Urothelium cell line (cell line): ENCODE data around the gene NIPAL4.
A peak's percentile ranks its signal among the peaks of the same experiment; 100 is the strongest.
"Not testable (repeated sequence)": the region's sequence is repeated elsewhere in the genome, so short reads cannot be mapped to it uniquely, and the experiment has no call there.

Source experiments
- DNase-seq: peaks from one replicate; pipeline ENCODE4 v3.0.0; 2011; ENCODE audit warnings: low spot score, mixed read lengths
- FAIRE-seq: peaks from 2 replicates; lab custom pipeline; 2011; peaks lifted over from hg19 to GRCh38; lab: Jason Lieb, UNC

NIPAL4 gene

GRCh38 chr5:157459715-157460599 is at the start of gene NIPAL4:
TSS of gene NIPAL4 (plus strand) at chr5:157460213. CDS start at chr5:157460321, 108 bp downstream.
- FAIRE-seq, result no peak

DNA sequence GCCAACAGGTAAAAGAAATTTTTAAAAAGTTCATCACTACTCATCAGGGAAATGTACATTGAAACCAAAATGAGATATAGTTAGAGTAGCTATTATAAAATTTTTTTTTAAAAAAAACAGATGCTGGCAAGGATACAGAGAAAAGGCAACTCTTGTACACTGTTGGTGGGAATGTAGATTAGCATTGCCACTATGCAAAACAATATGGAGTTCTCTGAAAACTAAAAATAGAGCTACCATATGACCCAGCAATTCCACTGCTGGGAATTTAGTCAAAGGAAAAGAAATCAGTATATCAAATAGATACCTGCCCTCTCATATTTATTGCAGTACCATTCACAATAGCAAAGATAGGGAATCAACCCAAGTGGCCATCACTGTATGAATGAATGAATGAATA is 44.2 kb upstream of the NIPAL4 start:
- no peak for DNase-seq

More at GRCh38 chr5:157459715-157460599, at the start of gene NIPAL4:
- peak; percentile 57 for DNase-seq

DNA sequence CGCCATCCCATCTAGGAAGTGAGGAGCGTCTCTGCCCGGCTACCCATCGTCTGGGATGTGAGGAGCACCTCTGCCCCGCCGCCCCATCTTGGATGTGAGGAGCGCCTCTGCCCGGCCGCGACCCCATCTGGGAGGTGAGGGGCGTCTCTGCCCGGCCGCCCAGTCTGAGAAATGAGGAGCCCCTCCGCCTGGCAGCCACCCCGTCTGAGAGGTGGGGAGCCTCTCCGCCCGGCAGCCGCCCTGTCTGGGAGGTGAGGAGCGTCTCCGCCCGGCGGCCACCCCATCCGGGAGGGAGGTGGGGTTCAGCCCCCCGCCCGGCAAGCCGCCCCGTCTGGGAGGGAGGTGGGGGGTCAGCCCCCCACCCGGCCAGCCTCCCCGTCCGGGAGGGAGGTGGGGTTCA is 40.5 kb upstream of the NIPAL4 start:
- DNase-seq, FAIRE-seq: not testable (repeated sequence)

More for the DNA sequence above, 44.2 kb upstream of the NIPAL4 start:
- FAIRE-seq, result no peak

- not testable (repeated sequence) for FAIRE-seq, DNase-seq
Measured at GRCh38 chr5:157429920-157430319, 30.1 kb upstream of the NIPAL4 start.

DNA sequence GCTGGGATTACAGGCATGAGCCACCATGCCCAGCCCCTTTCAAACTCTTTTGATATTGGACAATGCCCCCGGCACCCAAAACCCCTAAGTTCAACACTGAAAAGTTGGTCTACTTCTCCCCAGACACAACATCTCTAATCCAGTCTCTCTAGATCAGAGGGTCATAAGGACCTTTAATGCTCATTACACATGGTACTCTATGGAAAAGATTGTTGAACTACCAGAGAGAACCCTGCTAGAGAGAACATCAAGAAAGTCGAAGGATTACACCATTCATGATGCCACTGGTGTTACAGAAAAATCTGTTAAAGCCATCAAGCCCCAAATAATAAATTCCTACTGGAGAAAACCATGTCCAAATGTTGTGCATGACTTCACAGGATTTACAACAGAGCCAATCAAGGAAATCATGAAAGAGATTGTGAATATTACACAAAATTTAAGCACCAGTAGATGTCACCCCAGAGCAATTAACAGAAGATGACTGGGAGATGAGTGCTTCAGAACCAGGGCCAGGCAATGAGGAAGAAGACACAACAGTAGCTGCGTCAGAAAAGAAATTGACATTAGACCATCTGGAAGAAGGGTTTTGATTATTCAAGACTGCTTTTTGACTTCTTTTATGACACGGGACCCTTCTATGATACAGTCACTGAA is 28.3 kb upstream of the NIPAL4 start:
- DNase-seq (peak; percentile 44), FAIRE-seq (no peak)

DNA sequence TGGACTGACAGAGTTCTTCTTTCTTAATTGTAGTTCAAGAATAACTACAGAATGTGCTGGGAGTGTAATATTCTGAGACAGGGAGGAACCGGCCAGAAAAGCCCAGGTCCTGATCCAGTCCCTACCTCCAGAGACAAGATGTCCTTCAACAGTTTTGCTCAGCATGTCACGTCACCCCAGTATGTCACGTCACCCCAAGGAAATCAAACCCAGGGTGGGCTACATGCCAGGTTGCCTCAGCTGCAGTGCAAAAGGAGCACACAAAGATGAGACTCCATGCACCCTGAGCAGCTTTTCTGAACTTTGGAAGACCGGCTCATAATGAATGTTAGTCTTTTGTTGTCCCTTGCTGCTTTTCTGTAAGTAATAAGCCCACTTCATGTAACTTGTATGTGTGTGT is 25.9 kb upstream of the NIPAL4 start:
- FAIRE-seq (no peak), DNase-seq (no peak)

DNA sequence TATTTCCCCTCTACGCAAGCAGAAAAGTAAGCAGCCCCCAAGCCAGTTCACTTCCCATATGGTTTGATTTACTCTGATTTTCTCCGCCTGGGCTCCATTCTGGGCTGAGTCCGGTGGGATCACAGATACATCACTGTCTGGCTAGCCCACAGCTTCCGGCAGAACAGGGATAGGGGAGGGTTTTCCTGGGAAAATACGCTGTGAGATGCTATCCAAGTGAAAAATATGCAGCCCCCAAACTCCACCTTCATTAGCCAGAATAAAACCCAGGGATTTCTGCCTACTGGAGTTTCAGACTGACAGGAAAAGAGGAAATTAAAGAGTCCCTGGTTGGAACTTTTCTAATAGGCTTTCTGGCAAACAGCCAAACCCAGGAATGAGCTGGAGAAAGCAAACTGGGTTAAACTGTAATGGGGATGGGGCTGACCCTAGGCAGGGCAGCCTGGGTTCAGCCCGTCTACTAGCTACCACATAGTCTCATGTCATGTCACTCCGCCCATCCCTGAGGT is 16.9 kb upstream of the NIPAL4 start:
- FAIRE-seq (no peak), DNase-seq (no peak)

DNA sequence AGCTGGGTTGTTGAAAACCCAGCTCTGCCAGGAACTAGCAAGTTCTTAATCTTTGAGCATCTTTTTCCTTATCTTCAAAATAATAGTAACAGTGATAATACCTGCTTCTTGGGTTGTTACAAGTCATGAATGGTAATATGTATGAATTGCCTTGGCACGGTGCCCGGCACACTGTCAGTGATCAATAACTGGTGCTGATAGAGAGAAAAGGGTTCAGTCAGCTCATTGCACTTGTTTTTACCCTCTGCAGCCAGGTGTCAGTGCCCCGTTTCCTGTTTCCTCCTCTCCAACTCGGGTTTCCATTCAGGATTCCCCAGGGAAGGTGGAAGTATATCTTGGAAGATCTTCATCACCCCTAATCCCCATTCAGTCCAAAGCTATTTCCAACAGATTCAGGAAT is 15.8 kb upstream of the NIPAL4 start:
- FAIRE-seq, result no peak

GRCh38 chr5:157445745-157446411 is 14.1 kb upstream of the NIPAL4 start:
- no peak for DNase-seq
- no peak for FAIRE-seq

More for the DNA sequence above, 15.8 kb upstream of the NIPAL4 start:
- DNase-seq, result no peak

- DNase-seq, result no peak
- FAIRE-seq, result no peak
Measured at GRCh38 chr5:157446412-157446935, 13.5 kb upstream of the NIPAL4 start.

DNA sequence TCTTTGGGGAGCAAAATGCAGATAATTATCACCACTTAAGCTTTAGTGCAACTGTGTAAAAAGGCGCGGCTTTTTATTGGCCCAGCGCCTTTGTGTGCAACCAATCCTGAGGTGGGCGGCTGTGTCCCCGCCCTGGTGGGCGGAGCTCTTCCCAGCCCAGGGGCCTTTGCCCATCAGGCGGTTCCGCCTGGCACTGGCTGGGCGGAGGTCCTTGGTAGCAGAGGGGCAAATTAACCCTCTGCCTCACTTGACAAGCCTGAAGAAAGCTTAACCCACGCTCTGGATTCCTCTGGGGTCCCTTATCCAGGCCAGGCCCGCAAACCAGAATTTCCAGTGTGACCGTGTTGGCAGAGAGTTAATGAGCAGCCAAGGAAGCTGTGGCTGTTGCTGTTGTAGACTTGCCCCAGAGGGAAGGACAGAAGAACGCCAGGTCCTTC is 12.8 kb upstream of the NIPAL4 start:
- FAIRE-seq, result no peak
- DNase-seq, result no peak

DNA sequence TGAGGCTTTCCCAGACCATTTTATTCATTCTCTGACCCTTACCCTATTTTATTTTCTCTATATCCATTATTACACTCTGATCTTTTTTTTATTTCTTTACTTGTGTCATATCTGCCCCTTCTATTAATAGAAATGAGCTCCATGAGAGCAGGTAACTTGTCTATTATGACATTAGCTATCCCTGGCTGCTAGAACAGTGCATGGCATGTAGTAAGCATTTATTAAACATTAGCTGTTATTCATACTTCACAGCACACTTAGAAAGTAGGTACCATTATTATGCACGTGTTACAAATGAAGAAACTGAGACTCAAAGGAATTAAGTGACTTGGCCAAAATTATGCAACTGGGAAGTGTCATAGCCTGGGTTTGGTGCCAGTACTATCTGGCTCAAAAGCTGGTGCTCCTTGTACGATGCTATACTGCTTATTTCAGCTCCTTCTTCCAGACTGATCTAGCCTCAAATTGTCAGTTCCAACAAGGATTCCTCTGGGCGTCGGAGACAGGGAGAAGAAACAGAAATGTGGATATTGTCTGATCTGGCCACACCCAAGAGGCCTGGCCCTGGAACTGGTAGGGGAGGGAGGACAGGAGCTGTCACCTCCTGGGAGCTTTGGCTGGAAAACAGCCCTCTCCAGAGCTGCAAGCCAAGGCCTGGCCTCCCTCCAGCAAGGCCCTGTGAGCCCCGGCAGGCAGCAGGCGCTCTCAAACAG is 10.8 kb upstream of the NIPAL4 start:
- FAIRE-seq (no peak), DNase-seq (no peak)

GRCh38 chr5:157450024-157450423 is 10.0 kb upstream of the NIPAL4 start:
- FAIRE-seq, result no peak
- no peak for DNase-seq

DNA sequence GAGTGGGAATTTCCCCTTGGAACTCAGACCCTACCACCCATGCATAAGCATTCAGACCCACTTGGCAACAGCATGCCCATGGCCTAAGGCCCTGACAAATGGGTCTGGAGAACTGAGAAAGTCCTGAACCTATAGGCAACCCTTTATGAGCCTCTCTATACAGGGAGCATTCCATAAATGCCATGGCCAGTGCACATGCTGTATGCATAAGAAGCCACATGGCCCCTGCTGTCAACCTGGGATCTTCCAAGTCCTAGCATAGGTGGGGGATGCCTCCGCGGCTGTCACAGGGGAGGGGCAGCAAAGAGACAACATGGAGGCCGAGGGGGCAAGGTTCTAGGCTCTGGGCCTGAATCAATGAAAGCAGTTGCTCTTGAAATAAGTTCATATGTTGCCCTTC is 8.2 kb upstream of the NIPAL4 start:
- FAIRE-seq, result no peak
- no peak for DNase-seq

DNA sequence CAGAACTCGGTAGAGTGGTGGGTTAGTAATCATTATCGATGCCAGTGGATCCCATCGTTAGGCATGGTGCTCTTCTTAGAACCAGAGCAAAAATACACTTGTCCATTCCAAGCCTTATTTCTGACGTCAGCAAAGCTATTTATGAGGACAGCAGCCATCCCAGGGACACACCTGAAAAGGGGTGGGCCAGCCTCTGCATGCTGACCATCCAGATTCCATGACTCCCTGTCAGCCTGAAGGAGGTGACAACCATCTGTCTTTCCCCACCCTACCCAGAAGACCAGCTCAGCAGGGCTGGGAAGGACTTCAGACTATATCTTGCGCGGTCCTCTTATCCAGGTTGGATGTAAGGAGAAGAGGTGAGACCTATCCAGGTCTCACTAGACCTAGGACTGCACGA is 5.7 kb upstream of the NIPAL4 start:
- FAIRE-seq, result no peak
- no peak for DNase-seq

GRCh38 chr5:157455057-157455456 is 5.0 kb upstream of the NIPAL4 start:
- peak; percentile 5 for FAIRE-seq
- no peak for DNase-seq

GRCh38 chr5:157456301-157456700 is 3.7 kb upstream of the NIPAL4 start:
- no peak for DNase-seq
- FAIRE-seq, result no peak

- no peak for FAIRE-seq
- no peak for DNase-seq
Measured at GRCh38 chr5:157457391-157457790, 2.6 kb upstream of the NIPAL4 start.

- no peak for FAIRE-seq
- DNase-seq, result no peak
Measured at GRCh38 chr5:157458835-157459234, 1.2 kb upstream of the NIPAL4 start.
